ENCODE measurements around the gene BCAS1.

BCAS1 gene

DNA sequence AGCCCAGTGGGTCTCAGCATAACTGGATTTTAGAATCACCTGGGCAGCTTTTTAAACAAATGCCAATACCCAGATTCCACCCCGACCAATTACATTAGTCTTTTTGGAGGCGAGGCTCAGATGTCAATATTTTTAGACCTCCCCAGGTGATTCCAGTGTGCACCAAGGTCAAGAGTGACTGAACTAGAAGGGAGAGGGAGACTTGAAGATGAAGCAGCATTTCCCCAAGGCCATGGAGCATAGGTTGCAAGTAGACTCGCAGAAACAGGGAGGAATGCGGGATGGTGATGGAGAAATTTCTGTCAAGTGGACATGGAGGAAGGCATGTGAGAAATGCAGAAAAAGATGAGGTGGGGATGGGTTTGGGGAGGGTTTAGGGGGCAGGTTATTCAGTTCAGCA, 64.9 kb downstream of the BCAS1 start:
- Histone ChIP-seq H2AFZ (ENCODE audit: insufficient read depth, low read length, poor library complexity) (no peak overlapping the region), H3K36me3 (ENCODE audit: control insufficient read depth in 1 of 2, insufficient read depth in 2 of 2, low read length in 2 of 2) (no peaks in the 10 kb centered on the region), H3K18ac (ENCODE audit: low read length) (no peak overlapping the region), H3K4ac (ENCODE audit: low read depth, low read length) (no peak overlapping the region), H2AK5ac (ENCODE audit: low read length) (no peak overlapping the region), H3K4me3 (ENCODE audit: low read depth, low read length) (no peak overlapping the region), H4K8ac (ENCODE audit: low read depth, low read length) (no peak overlapping the region), H3K4me1 (ENCODE audit: control insufficient read depth in 1 of 2, insufficient read depth in 2 of 2, low read length in 2 of 2) (no peaks in the 10 kb centered on the region), H2BK5ac (ENCODE audit: low read depth, low read length, poor library complexity) (no peak overlapping the region), H3K4me2 (ENCODE audit: low read length) (no peak overlapping the region), H3K27ac (ENCODE audit: low read depth, low read length) (no peak overlapping the region), H3K79me1 (ENCODE audit: low read length) (no peaks in the 10 kb centered on the region), H2BK12ac (ENCODE audit: low read length) (no peak overlapping the region), H4K91ac (ENCODE audit: low read depth, low read length) (no peak overlapping the region), H3K9ac (ENCODE audit: low read length) (no peak overlapping the region), H3K23ac (ENCODE audit: low read length) (no peak overlapping the region), H3K27me3 (ENCODE audit: insufficient read depth, low read length) (no peaks in the 10 kb centered on the region), H3K14ac (ENCODE audit: low read length) (no peak overlapping the region), H2BK120ac (ENCODE audit: insufficient read depth, low read length, poor library complexity) (no peak overlapping the region), H3K9me3 (ENCODE audit: insufficient read depth, low read depth, low read length) (no peaks in the 10 kb centered on the region), H3K79me2 (ENCODE audit: control insufficient read depth, insufficient read depth, low read length, poor library complexity) (no peaks in the 10 kb centered on the region), H4K12ac (ENCODE audit: low read depth, low read length) (no peak overlapping the region)
- no peak for DNase-seq
- no CpG with 5 or more reads among the region's 4 CpGs for WGBS (ENCODE audit: extremely low coverage, insufficient coverage, insufficient read length)

- Histone ChIP-seq H3K9me3 (ENCODE audit: insufficient read depth, low read depth, low read length) (no peaks in the 10 kb centered on the region), H2AFZ (ENCODE audit: insufficient read depth, low read length, poor library complexity) (no peak overlapping the region), H4K91ac (ENCODE audit: low read depth, low read length) (no peak overlapping the region), H3K4me1 (ENCODE audit: control insufficient read depth in 1 of 2, insufficient read depth in 2 of 2, low read length in 2 of 2) (no peaks in the 10 kb centered on the region), H3K79me2 (ENCODE audit: control insufficient read depth, insufficient read depth, low read length, poor library complexity) (no peaks in the 10 kb centered on the region), H2AK5ac (ENCODE audit: low read length) (no peak overlapping the region), H2BK120ac (ENCODE audit: insufficient read depth, low read length, poor library complexity) (no peak overlapping the region), H3K79me1 (ENCODE audit: low read length) (no peaks in the 10 kb centered on the region), H3K36me3 (ENCODE audit: control insufficient read depth in 1 of 2, insufficient read depth in 2 of 2, low read length in 2 of 2) (no peaks in the 10 kb centered on the region), H4K12ac (ENCODE audit: low read depth, low read length) (no peak overlapping the region), H3K4ac (ENCODE audit: low read depth, low read length) (no peak overlapping the region), H2BK5ac (ENCODE audit: low read depth, low read length, poor library complexity) (no peak overlapping the region), H4K8ac (ENCODE audit: low read depth, low read length) (no peak overlapping the region), H3K27me3 (ENCODE audit: insufficient read depth, low read length) (no peaks in the 10 kb centered on the region), H3K9ac (ENCODE audit: low read length) (no peak overlapping the region), H3K18ac (ENCODE audit: low read length) (no peak overlapping the region), H3K14ac (ENCODE audit: low read length) (no peak overlapping the region), H2BK12ac (ENCODE audit: low read length) (no peak overlapping the region), H3K27ac (ENCODE audit: low read depth, low read length) (no peak overlapping the region), H3K4me3 (ENCODE audit: low read depth, low read length) (no peak overlapping the region), H3K23ac (ENCODE audit: low read length) (no peak overlapping the region), H3K4me2 (ENCODE audit: low read length) (no peak overlapping the region)
- peak in 1 of 2 donors; percentile 35 for DNase-seq
These were observed 65.9 kb downstream of the BCAS1 start for GRCh38 chr20:54004445-54004844.

GRCh38 chr20:54002741-54003140, 67.7 kb downstream of the BCAS1 start:
- Histone ChIP-seq H2AFZ (ENCODE audit: insufficient read depth, low read length, poor library complexity) (no peak overlapping the region), H2BK5ac (ENCODE audit: low read depth, low read length, poor library complexity) (no peak overlapping the region), H4K12ac (ENCODE audit: low read depth, low read length) (no peak overlapping the region), H2BK12ac (ENCODE audit: low read length) (no peak overlapping the region), H3K9me3 (ENCODE audit: insufficient read depth, low read depth, low read length) (no peaks in the 10 kb centered on the region), H2BK120ac (ENCODE audit: insufficient read depth, low read length, poor library complexity) (no peak overlapping the region), H3K79me1 (ENCODE audit: low read length) (no peaks in the 10 kb centered on the region), H3K4me2 (ENCODE audit: low read length) (no peak overlapping the region), H3K4me3 (ENCODE audit: low read depth, low read length) (no peak overlapping the region), H4K91ac (ENCODE audit: low read depth, low read length) (no peak overlapping the region), H3K27me3 (ENCODE audit: insufficient read depth, low read length) (no peaks in the 10 kb centered on the region), H3K9ac (ENCODE audit: low read length) (no peak overlapping the region), H3K18ac (ENCODE audit: low read length) (no peak overlapping the region), H3K79me2 (ENCODE audit: control insufficient read depth, insufficient read depth, low read length, poor library complexity) (no peaks in the 10 kb centered on the region), H3K27ac (ENCODE audit: low read depth, low read length) (no peak overlapping the region), H3K4ac (ENCODE audit: low read depth, low read length) (no peak overlapping the region), H3K36me3 (ENCODE audit: control insufficient read depth in 1 of 2, insufficient read depth in 2 of 2, low read length in 2 of 2) (no peaks in the 10 kb centered on the region), H4K8ac (ENCODE audit: low read depth, low read length) (no peak overlapping the region), H3K4me1 (ENCODE audit: control insufficient read depth in 1 of 2, insufficient read depth in 2 of 2, low read length in 2 of 2) (no peaks in the 10 kb centered on the region), H3K23ac (ENCODE audit: low read length) (no peak overlapping the region), H3K14ac (ENCODE audit: low read length) (no peak overlapping the region), H2AK5ac (ENCODE audit: low read length) (no peak overlapping the region)
- no CpG with 5 or more reads among the region's 3 CpGs for WGBS (ENCODE audit: extremely low coverage, insufficient coverage, insufficient read length)
- no peak for DNase-seq

- no CpG with 5 or more reads among the region's 2 CpGs for WGBS (ENCODE audit: extremely low coverage, insufficient coverage, insufficient read length)
- no peaks in the 10 kb centered on the region for H3K4me1 ChIP-seq (ENCODE audit: control insufficient read depth in 1 of 2, insufficient read depth in 2 of 2, low read length in 2 of 2)
- no peaks in the 10 kb centered on the region for H3K27me3 ChIP-seq (ENCODE audit: insufficient read depth, low read length)
- H3K27ac ChIP-seq (ENCODE audit: low read depth, low read length): no peak overlapping the region
- H3K36me3 ChIP-seq (ENCODE audit: control insufficient read depth in 1 of 2, insufficient read depth in 2 of 2, low read length in 2 of 2): no peaks in the 10 kb centered on the region
- H4K91ac ChIP-seq (ENCODE audit: low read depth, low read length): no peak overlapping the region
- no peak overlapping the region for H3K4me3 ChIP-seq (ENCODE audit: low read depth, low read length)
- no peak overlapping the region for H3K18ac ChIP-seq (ENCODE audit: low read length)
- no peak overlapping the region for H2AK5ac ChIP-seq (ENCODE audit: low read length)
- H3K4me2 ChIP-seq (ENCODE audit: low read length): no peak overlapping the region
- no peaks in the 10 kb centered on the region for H3K9me3 ChIP-seq (ENCODE audit: insufficient read depth, low read depth, low read length)
- H2AFZ ChIP-seq (ENCODE audit: insufficient read depth, low read length, poor library complexity): no peak overlapping the region
- no peak overlapping the region for H3K23ac ChIP-seq (ENCODE audit: low read length)
- no peak overlapping the region for H2BK5ac ChIP-seq (ENCODE audit: low read depth, low read length, poor library complexity)
- H3K4ac ChIP-seq (ENCODE audit: low read depth, low read length): no peak overlapping the region
- no peak overlapping the region for H4K12ac ChIP-seq (ENCODE audit: low read depth, low read length)
- H3K79me2 ChIP-seq (ENCODE audit: control insufficient read depth, insufficient read depth, low read length, poor library complexity): no peaks in the 10 kb centered on the region
- no peak overlapping the region for H3K14ac ChIP-seq (ENCODE audit: low read length)
- DNase-seq: no peak
- H2BK12ac ChIP-seq (ENCODE audit: low read length): no peak overlapping the region
- H3K79me1 ChIP-seq (ENCODE audit: low read length): no peaks in the 10 kb centered on the region
- H4K8ac ChIP-seq (ENCODE audit: low read depth, low read length): no peak overlapping the region
- H2BK120ac ChIP-seq (ENCODE audit: insufficient read depth, low read length, poor library complexity): no peak overlapping the region
- no peak overlapping the region for H3K9ac ChIP-seq (ENCODE audit: low read length)
These were observed 68.3 kb downstream of the BCAS1 start for GRCh38 chr20:54002056-54002575.

Measured in trophoblast cell (in vitro differentiated cells and primary cell).